GM19043 (cell line): ENCODE measurements around the gene HNF4A.
"Not testable (repeated sequence)": the region's sequence is repeated elsewhere in the genome, so short reads cannot be mapped to it uniquely, and the experiment has no call there.

Experiments used
- ATAC-seq: cut with Tn5 transposase; IDR thresholded peaks from one replicate; pipeline ENCODE4 v1.9.1; 2021; ENCODE audit warnings: low read depth; ENCODE audit not compliant: unreplicated experiment

Gene HNF4A

DNA sequence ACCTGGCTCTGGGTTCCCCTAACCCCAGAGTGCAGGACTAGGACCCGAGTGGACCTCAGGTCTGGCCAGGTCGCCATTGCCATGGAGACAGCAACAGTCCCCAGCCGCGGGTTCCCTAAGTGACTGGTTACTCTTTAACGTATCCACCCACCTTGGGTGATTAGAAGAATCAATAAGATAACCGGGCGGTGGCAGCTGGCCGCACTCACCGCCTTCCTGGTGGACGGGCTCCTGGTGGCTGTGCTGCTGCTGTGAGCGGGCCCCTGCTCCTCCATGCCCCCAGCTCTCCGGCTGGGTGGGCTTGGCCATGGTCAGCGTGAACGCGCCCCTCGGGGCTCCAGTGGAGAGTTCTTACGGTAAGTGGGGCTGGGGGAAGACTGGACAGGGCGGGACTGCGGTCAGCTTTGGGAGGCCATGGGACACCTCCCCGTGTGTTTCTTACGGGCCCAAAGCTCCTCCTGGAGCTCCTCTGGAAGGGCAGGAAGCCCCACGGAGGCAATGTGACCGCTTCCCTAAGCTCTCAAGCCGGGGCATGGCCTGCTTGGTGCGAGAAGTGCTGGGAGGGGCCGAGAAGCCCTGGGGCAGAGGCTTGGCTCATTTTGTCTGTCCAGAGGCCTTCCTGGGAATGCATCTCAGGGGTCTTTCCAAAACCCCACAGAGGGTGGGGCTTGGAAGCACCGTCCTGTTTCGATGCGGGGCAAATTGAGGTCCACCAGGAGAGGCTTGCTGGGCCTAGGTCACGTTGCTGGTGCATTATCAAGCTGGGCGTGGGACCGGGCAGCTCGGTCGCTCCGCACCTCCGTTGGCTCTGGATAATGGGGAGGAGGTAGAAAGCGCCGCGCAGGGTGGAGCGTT lies at the start of gene HNF4A:
HNF4A (plus strand) TSS at position 202 of the 855 bp plus-strand sequence; CDS start at position 308, 106 bp downstream.
- ATAC-seq = no peak

DNA sequence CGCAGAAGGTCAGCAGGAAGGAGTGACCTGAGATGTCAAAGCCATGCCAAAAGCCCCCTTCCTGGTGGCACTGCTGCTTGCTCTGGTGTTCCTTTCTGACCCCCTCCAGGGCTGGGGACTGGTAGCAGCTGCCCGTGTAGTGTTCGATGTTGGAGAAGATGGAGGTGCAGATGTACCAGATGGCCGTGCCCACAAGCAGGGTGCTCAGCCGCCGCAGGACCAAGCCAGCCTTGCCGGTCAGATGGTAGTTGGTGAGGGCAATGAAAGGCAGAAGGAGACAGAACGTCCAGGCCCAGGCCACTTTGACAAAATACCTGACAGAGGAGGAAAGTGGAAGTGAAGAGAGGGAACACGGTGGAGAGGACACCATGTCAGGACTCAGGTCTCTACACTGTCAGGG lies 48.6 kb upstream of the HNF4A start:
- no peak for ATAC-seq

- no peak for ATAC-seq
These were observed 45.5 kb upstream of the HNF4A start for GRCh38 chr20:44309763-44310663.

DNA sequence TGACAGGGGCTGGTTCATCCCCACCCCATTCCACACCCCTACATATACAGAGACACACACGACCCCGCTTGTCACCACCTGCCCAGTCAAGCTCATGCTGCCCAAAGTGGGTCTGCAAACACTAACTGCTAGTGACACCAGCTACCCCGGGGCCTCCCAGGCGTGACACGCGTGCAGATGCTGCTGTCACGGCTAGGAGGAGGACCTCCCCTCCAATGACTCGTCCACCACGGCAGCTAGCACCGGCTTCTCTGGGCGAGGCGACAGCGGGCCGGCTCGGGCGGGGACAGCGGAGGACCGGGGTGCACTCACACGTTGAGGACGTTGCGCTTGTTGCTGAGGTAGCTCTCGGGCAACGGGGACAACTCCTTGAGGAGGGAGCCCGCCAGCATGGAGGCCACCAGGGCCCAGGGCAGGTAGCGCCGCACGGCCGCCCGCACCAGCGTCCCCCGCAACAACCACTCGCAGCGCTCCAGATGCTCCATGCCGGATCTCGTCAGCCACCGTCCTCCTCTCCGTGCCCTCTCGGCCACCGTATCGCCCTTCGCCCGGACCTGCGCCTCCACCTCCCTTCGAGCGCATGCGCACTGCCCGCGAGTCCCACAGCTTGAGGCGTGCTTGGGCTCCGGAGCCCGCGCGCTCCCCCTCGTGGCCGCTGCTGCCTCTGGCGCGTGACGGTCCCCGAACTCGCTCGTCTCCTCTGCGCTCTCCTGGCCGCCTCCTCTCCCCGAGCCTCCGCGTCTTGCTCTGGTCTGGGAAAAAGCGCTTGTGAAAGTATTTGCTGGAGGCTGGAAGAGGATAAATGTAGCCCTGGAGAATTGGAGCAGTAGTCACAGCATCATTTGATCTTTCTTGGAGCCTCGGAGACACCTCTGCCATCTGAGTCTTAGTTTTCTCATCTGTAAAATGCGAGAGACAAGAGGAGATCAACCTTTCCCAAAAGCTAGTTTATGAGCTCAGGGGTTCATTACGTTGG lies 44.5 kb upstream of the HNF4A start, which contains the start of gene FITM2:
FITM2 (minus strand) TSS at position 539 of the 976 bp plus-strand sequence; CDS start at position 485, 54 bp downstream.
- ATAC-seq = peak; percentile 87

- ATAC-seq = no peak
These were observed 40.6 kb upstream of the HNF4A start for GRCh38 chr20:44314870-44315269.

DNA sequence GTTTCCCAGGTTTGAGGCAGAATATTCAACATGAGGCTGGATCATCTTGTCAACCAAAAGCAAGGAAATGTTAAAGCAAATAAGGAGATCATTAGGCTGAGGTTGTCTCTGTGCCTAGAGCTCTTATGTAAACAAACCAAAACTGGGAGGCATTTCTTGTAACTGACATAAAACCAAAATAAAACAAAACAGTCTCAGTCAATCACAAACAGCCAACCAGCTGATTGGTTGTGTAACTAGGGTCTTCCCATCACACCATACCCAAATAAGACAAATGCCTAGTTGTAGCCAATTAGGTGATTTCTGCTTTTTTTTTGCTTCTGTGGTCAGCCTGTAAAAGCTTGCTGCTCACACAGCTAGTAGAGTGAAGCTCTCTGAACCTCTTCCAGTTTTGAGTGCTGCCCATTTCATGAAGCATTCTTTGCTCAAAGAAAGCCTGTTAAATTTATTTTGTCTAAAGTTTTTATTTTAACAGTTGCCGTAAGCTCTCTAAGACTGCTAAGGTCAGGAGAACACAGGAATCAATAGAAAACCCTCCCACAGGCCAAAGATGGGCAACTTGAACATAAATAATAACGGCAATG lies 35.6 kb upstream of the HNF4A start:
- ATAC-seq = no peak

DNA sequence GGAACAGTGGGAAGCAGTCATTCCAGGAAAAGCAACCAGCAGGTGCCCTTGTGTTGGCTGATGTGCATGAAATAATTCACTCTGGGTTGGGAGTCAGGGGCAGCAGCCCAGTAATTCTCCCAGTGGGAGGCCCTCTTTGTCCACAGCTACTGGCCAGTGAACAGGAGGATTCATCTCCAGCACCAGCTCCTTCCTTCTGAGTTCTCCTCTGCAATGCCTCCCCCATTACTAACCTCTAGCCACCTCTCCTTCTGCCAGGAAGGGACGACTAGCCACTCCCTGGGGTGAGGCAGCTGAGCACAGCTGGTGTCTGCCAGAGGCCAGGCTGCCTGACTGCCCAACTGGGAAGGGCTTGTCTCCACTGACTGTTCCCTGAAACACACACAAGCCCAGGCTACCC lies 31.2 kb upstream of the HNF4A start:
- no peak for ATAC-seq

DNA sequence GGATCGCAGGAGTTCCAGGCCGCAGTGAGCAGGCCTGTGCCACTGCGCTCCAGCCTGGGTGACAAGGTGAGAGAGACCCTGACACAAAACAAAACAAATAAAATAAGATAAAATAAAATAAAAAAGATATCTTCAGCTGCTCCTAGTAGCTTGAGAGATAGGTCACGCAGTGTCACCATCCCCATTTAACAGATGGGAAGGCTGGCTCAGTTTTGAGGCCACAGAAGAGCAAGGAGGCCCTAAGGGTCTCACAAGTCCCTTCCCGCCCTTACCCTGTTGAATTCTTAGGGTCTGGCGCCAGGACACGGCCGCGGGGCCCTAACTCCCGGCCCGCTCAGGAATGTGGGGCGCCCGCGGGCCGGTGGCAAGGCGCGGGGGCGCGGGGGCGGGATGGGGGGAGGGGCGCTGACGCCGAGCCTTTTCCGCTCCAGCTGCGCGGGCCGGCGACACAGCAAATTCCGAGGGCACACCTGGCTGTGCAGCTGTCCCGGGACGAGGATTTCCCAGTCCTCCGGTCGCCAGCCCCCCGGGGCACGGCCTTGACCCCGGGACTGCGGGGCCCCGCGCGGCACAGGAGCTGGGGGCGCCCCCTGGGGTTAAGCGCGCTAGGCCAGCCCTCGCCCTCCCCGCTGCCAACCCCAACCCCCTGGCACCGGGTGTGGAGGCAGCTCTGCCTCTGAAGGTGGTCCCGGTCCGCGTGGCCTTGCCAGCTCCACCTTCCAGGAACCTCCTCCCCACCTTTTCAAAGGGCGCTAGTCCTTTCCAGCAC lies 28.9 kb upstream of the HNF4A start:
- no peak for ATAC-seq

DNA sequence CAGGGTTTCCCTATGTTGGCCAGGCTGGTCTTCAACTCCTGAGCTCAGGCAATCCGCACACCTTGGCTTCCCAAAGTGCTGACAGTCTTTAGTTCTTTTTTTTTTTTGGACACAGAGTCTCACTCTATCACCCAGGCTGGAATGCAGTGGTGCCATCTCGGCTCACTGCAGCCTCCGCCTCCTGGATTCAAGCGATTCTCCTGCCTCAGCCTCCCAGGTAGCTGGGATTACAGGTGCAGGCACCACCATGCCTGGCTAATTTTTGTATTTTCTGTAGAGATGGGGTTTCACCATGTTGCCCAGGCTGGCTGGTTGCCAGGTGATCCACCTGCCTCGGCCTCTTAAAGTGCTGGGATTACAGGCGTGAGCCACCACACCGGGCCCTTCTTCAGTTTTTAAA lies 27.8 kb upstream of the HNF4A start:
- not testable (repeated sequence) for ATAC-seq

DNA sequence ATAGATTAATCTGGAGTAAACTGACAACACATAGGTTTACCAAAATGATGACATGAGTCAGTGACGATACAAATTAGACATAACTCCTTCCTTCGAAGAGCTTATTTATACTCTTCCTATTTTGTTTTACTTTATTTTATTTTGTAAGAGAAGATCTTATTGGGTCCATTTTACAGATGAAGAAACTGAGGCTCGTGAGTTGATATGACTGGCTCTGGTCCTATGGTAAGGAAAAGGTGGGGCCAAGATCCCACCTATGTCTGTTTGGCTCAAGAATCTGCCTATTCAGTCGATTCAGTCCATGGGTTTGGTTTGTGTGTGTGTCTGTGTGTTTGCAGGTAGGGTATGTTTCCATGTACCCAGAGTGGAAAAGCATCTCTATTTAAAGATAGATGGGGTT lies 27.1 kb upstream of the HNF4A start:
- no peak for ATAC-seq

DNA sequence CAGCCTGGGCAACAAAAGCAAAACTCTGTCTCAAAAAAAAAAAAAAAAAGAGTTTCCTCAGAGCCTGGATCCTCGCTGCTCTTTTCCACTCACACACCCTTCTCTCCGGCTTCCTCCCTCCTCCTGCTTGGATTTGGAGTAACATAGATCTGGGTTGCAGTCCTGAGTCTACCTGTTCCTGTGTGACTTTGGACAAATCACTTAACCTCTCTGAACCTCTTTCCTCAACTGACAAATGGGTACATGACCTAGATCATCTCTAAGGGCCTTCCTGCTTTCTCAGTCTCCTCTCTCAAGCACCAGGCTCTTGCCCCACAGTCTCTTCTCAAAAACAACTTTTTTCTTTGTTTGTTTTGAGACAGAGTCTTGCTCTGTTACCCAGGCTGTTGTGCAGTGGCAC lies 24.3 kb upstream of the HNF4A start:
- ATAC-seq = no peak

GRCh38 chr20:44334306-44334705 lies 21.2 kb upstream of the HNF4A start:
- no peak for ATAC-seq

- ATAC-seq = no peak
These were observed 20.8 kb upstream of the HNF4A start for GRCh38 chr20:44334709-44335108.

DNA sequence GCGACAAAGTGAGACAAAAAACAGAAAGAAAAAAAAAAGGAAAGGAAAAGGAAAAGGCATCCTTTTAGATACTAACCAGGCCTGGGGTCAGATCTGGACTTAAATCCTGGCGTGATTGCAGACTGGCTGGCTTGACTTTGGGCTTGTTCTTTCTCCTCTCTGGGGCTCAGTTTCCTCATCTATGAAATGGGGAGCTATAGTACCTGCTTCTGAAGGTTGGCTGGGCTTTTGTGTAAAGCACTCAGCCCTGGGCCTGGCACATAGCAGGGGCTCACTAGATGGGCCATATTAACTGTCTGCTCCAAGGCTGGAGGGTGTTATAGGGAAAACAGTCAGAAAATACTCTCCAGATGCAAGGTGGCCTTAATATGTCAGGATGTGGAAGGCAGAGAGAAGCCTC lies 19.8 kb upstream of the HNF4A start:
- no peak for ATAC-seq

DNA sequence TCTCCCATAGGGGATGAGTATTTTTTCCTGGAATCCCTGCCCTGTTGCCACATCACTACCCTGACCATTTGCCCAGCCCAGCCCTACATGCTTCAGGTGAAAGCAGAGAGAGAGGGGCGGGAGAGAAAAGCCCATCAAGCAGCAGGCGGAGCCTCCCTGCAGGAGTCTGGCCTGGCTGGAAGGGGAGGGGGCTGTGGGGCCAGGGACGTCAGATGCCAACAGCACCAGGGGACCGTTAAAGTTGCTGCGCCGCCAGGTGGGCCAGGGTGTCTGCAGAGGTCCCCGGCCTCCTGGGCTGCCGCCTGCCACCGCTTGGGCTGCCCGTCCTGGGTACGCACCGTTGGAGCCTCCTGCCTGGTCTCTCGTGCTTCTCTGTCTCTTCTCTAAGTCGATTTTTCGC lies 19.4 kb upstream of the HNF4A start:
- ATAC-seq = no peak

GRCh38 chr20:44336725-44337380 lies 18.6 kb upstream of the HNF4A start, which contains the start of gene R3HDML:
TSS of gene R3HDML (plus strand) at chr20:44337043. CDS start at chr20:44337158, 115 bp downstream.
- ATAC-seq = no peak

GRCh38 chr20:44342248-44342647 lies 13.3 kb upstream of the HNF4A start:
- ATAC-seq = no peak

DNA sequence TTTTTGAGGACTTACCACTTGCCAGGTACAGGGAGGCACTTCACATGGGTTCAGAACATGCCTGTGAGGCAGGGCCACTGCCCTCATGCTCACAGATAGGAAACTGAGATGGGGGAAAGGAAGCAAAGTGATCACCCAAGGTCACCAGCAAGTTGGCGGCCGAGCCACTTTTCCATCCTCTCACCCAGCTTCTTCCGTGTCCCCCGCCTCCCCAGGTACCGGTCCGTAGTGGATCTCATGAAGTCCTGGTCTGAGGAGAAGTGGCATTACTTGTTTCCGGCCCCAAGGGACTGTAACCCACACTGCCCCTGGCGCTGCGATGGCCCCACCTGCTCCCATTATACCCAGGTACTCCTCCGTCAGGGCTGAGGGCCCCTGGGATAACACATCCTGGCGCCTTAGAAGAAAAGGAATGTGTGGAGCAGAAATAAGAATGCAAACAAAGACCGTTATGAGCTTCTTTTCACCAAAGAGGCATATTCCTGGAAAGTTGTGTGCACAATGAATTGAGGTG lies 12.3 kb upstream of the HNF4A start:
- ATAC-seq = no peak
